Activated T-helper 17 cell treated with anti-CD3 and anti-CD28 coated beads, Interleukin-2, amount 50 U/mL, for 72 hours (primary cell): ENCODE measurements around the gene PISD. TPM values are rescaled to one million over a fixed set of nuclear protein-coding genes. Genes with fewer than 3 reads are reported as not detected.
"Not testable (repeated sequence)": the region's sequence is repeated elsewhere in the genome, so short reads cannot be mapped to it uniquely, and the experiment has no call there.

Experiments
- ATAC-seq: fragments of 150-1000 bp; cut with Tn5 transposase; replicated peaks from 2 replicates; pipeline ENCODE4 v1.10.0; 2021; ENCODE audit warnings: mild to moderate bottlenecking, moderate library complexity
- H3K27ac Mint-ChIP-seq: one replicate; pipeline ENCODE4 v1.8.0; 2022; ENCODE audit warnings: mixed read lengths
- H3K27me3 Mint-ChIP-seq: one replicate; pipeline ENCODE4 v1.8.0; 2022; ENCODE audit warnings: mixed read lengths
- H3K36me3 Mint-ChIP-seq: one replicate; pipeline ENCODE4 v1.8.0; 2022; ENCODE audit warnings: low read depth, mild to moderate bottlenecking, mixed read lengths
- H3K4me1 Mint-ChIP-seq: one replicate; pipeline ENCODE4 v1.8.0; 2022; ENCODE audit warnings: mixed read lengths
- H3K4me3 Mint-ChIP-seq: one replicate; pipeline ENCODE4 v1.8.0; 2022; ENCODE audit warnings: mild to moderate bottlenecking, mixed read lengths
- H3K9me3 Mint-ChIP-seq: one replicate; pipeline ENCODE4 v1.8.0; 2022; ENCODE audit warnings: mixed read lengths
- total RNA-seq, 2 donors: library from RNA; stranded (reverse); gene quantifications; one replicate each; pipeline ENCODE4 v1.2.3, GENCODE V29; 2022

The PISD gene
- total RNA-seq, 2 donors from 2014 or later: 41.1 to 44.1 TPM

DNA sequence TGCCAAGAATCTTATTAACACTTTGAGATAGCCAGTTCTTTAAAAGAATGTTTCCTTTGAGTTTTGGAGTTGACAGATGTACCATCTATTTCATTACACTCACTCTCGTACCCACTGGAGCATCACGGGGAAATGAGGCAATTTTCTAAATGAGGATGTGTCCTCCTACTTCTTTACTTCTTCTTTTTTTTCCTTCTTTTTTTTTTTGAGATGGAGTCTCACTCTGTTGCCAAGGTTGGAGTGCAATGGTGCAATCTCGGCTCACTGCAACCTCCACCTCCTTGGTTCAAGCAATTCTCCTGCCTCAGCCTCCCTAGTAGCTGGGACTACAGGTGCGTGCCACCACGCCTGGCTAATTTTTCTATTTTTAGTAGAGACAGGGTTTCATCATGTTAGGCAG lies 12.2 kb upstream of the PISD start:
- H3K9me3 Mint-ChIP-seq, H3K27ac Mint-ChIP-seq: not testable (repeated sequence)

DNA sequence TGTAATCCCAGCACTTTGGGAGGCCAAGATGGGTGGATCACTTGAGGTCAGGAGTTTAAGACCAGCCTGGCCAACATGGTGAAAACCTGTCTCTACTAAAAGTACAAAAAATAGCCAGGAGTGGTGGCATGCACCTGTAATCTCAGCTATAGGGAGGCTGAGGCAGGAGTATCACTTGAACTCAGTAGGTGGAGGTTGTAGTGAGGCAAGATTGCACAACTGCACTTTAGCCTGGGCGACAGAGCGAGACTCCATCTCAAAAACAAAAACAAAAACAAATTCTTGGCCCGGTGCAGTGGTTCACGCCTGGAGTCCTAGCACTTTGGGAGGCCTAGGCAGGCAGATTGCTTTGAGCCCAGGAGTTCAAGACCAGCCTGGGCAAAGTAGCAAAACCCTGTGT lies 6.8 kb upstream of the PISD start:
- H3K9me3 Mint-ChIP-seq, H3K27me3 Mint-ChIP-seq, H3K4me1 Mint-ChIP-seq, H3K27ac Mint-ChIP-seq, H3K36me3 Mint-ChIP-seq, H3K4me3 Mint-ChIP-seq, ATAC-seq: not testable (repeated sequence)

More for the DNA sequence above, 12.2 kb upstream of the PISD start:
- ATAC-seq, H3K4me3 Mint-ChIP-seq, H3K27me3 Mint-ChIP-seq, H3K36me3 Mint-ChIP-seq: not testable (repeated sequence)
- peaks cover 13% of the 10 kb centered on the region for H3K4me1 Mint-ChIP-seq

DNA sequence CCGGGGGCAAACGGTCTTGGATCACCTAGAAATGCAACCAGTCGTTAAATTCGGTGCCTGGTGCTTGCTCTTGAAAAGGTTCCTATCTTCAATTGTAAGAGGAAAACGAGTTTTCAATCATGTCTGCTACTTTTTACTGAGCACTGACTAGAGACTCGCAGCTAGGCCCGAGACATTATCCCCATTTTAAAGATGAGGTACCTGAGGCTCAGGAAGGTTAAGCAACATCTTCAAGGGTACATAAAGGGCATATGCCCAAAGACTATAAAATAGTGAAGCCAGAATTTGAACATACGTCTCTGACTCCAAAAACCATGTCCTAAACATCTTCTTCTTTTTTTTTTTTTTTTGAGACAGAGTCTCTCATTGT lies 638 bp upstream of the PISD start:
- peak overlapping the region; percentile 98 for H3K4me3 Mint-ChIP-seq
- peaks cover 27% of the 10 kb centered on the region for H3K4me1 Mint-ChIP-seq
- H3K36me3 Mint-ChIP-seq: peaks cover 26% of the 10 kb centered on the region
- H3K9me3 Mint-ChIP-seq: no peaks in the 10 kb centered on the region
- no peak for ATAC-seq
- H3K27ac Mint-ChIP-seq: peak overlapping the region; percentile 99
- H3K27me3 Mint-ChIP-seq: no peaks in the 10 kb centered on the region

DNA sequence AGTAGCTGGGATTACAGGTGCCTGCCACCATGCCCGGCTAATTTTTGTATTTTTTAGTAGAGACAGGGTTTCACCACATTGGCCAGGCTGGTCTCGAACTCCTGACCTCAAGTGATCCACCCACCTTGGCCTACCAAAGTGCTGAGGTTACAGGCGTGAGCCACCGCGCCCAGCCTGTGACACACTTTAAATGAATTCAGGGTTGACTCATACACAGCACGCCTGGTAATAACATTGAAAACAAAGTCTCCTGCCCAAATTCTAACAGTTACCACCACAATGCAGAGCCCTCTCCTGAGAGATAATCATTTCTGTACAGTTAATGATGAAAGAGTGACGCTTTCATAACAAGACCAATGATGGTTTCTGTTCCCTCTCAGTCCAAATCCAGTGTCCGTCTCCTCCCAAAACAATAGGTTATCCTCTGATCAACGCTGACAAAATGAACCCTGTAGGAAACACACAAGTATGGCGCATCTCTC lies 1.1 kb downstream of the PISD start:
- not testable (repeated sequence) for H3K27me3 Mint-ChIP-seq, H3K9me3 Mint-ChIP-seq
- Mint-ChIP-seq H3K4me3 (peak overlapping the region; percentile 98), H3K36me3 (peaks cover 31% of the 10 kb centered on the region), H3K27ac (peak overlapping the region; percentile 99), H3K4me1 (peaks cover 32% of the 10 kb centered on the region)
- peak; percentile 58 for ATAC-seq

DNA sequence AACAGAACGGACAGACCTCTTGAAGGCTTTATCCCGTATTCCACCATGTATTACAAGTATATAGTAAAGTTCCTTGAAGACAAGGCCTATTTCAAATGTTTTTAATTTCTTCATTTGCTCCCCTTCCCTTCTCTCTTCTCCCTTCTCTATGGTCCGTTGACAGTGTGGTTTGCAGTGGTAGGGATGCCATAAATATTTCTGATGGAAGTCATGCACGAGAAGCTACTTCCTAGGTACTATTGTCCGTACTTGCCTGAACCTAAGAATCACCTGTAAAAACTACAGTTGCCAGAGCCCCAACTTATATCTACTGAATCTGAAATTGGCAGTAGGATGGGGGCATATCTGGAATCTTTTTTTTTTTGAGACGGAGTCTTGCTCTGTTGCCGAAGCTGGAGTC lies 2.8 kb downstream of the PISD start:
- peaks cover 29% of the 10 kb centered on the region for H3K4me1 Mint-ChIP-seq
- H3K9me3 Mint-ChIP-seq: no peaks in the 10 kb centered on the region
- no peaks in the 10 kb centered on the region for H3K27me3 Mint-ChIP-seq
- H3K27ac Mint-ChIP-seq: no peak overlapping the region
- H3K4me3 Mint-ChIP-seq: peak overlapping the region; percentile 98
- peaks cover 33% of the 10 kb centered on the region for H3K36me3 Mint-ChIP-seq
- no peak for ATAC-seq

DNA sequence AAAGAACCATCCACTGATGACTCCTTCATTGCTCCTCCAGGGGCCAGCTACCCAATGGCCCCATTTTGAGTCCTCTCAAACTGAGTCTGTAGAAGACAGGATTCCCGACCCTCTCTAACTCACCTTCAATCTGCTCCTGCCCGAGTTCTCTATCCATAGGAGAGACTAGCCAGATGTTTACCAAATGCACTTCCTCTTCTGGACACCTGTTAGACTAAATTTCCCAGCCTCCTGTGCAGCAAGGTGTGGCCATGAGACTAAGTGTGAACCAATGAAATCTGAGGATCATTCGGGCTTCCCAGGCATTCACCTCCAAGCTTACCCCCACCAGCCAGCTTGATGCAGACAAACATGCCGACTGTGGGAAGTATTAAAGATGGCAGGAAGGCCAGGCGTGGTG lies 7.6 kb downstream of the PISD start:
- ATAC-seq: no peak

DNA sequence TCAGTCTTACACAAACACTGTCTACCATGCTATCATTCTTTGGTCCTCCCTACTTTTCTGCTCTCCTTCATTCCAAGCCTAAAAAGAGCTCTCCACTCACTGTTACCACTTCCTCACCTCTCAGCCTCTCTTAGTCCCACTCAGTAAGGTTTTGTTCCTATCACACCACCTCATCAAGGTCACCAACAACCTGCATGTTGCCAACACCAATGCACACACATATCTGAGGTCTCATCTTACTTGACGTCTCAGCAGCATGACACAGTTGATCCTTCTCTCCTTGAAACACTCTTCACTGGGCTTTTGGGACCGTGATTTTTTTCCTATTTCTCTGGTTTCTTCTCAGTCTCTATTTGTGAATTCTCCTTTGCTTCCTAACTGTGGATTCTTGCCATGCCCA lies 8.1 kb downstream of the PISD start:
- Mint-ChIP-seq H3K4me1 (peaks cover 14% of the 10 kb centered on the region), H3K9me3 (no peaks in the 10 kb centered on the region), H3K27ac (peak overlapping the region; percentile 28)

More for the DNA sequence above, 7.6 kb downstream of the PISD start:
- Mint-ChIP-seq H3K4me3 (no peak overlapping the region), H3K9me3 (no peaks in the 10 kb centered on the region), H3K36me3 (peaks cover 30% of the 10 kb centered on the region), H3K27ac (peak overlapping the region; percentile 28), H3K4me1 (peaks cover 18% of the 10 kb centered on the region), H3K27me3 (no peaks in the 10 kb centered on the region)

DNA sequence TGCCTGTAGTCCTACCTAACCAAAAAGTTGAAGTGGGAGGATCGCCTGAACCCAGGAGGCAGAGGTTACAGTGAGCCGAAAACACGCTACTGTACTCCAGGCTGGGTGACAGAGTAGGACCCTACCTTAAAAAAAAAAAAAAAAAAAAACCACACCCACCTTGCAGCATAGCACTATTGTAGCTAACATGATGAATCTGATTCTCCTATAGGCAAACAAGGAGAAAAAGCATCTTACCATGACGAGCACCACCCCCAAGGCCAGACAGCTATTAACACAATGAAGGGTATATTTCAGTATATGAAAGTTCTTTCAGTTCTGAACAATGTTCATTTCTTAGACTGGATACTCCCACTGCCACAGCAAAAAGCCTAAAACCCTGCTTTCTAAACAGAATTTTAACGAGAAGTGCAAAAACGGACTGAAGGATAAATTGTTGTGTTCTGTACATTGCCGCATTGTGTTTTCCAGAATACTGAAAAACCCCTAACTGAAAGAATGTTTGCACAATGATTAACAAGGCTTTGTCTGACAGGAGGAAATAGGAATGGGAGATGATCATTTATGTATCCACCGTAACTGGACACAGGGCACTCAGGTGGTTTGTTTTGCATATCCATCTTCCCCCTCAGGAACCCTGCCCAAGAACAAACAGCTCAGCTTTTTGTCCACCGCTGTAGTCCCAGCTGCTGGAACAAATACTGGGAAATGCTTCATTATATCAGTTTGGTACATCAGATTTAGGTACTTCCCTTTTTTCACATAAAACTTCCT lies 8.9 kb downstream of the PISD start:
- Mint-ChIP-seq H3K4me3 (no peak overlapping the region), H3K27ac (no peak overlapping the region), H3K27me3 (no peaks in the 10 kb centered on the region), H3K4me1 (peaks cover 13% of the 10 kb centered on the region), H3K36me3 (peaks cover 37% of the 10 kb centered on the region), H3K9me3 (no peaks in the 10 kb centered on the region)
- ATAC-seq: no peak

More for the DNA sequence above, 8.1 kb downstream of the PISD start:
- Mint-ChIP-seq H3K27me3 (no peaks in the 10 kb centered on the region), H3K4me3 (no peak overlapping the region), H3K36me3 (peaks cover 30% of the 10 kb centered on the region)
- ATAC-seq: no peak

DNA sequence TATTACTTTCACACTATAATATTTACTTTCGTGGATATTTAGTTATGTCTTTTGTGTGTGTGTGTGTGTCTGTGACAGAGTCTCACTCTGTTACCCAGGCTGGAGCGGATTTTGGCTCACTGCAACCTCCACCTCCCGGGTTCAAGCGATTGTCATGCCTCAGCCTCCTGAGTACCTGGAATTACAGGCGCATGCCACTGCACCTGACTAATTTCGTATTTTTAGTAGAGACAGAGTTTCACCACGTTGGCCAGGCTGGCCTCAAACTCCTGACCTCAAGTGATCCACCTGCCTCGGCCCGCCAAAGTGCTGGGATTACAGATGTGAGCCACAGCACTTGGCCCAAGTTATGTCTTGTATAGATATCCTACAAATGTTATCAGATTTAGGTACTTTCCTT lies 9.9 kb downstream of the PISD start:
- ATAC-seq: peak; percentile 51
- H3K27me3 Mint-ChIP-seq: no peaks in the 10 kb centered on the region
- peaks cover 18% of the 10 kb centered on the region for H3K4me1 Mint-ChIP-seq
- no peaks in the 10 kb centered on the region for H3K9me3 Mint-ChIP-seq
- no peak overlapping the region for H3K27ac Mint-ChIP-seq
- H3K4me3 Mint-ChIP-seq: peak overlapping the region; percentile 52
- H3K36me3 Mint-ChIP-seq: peaks cover 47% of the 10 kb centered on the region

DNA sequence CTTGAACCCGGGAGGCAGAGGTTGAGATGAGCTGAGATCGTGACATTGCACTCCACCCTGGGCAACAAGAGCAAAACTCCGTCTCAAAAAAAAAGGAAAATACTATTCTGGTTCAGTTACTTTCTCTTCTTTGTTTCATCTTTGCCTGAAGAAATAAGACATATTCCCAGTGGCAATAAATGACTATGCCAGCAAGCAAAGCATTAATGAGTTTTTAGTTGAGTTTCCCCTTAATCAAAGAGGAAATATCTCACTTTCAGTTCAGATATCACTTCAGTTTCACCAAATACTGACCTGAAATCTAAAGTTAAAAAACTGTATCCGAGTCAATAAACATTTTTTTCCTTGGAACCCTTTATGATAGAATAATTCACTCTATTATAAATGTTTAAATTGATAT lies 10.4 kb downstream of the PISD start:
- Mint-ChIP-seq H3K4me1 (peaks cover 20% of the 10 kb centered on the region), H3K27ac (peak overlapping the region; percentile 54), H3K27me3 (no peaks in the 10 kb centered on the region), H3K9me3 (no peaks in the 10 kb centered on the region), H3K4me3 (peak overlapping the region; percentile 52), H3K36me3 (peaks cover 49% of the 10 kb centered on the region)
- ATAC-seq: peak; percentile 54

DNA sequence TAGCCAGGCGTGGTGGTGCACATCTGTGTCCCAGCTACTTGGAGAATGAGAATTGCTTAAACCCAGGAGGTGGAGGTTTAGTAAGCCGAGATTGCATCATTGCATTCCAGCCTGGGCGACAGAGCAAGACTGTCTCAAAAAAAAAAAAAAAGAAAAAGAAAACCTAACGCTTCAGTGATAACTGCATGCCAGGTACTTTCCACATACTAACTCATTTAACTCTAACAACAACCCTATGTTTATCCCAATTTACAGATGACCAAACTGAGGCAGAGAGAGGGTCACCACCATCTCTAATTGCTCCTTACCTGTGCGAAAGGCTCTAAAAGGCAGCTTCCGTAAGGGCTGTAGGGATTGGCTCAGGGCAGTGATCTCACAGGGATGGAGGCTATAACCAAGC lies 11.6 kb downstream of the PISD start:
- Mint-ChIP-seq H3K36me3 (peaks cover 56% of the 10 kb centered on the region), H3K9me3 (no peaks in the 10 kb centered on the region), H3K27me3 (no peaks in the 10 kb centered on the region), H3K4me1 (peaks cover 25% of the 10 kb centered on the region), H3K27ac (no peak overlapping the region), H3K4me3 (no peak overlapping the region)
- ATAC-seq: no peak

DNA sequence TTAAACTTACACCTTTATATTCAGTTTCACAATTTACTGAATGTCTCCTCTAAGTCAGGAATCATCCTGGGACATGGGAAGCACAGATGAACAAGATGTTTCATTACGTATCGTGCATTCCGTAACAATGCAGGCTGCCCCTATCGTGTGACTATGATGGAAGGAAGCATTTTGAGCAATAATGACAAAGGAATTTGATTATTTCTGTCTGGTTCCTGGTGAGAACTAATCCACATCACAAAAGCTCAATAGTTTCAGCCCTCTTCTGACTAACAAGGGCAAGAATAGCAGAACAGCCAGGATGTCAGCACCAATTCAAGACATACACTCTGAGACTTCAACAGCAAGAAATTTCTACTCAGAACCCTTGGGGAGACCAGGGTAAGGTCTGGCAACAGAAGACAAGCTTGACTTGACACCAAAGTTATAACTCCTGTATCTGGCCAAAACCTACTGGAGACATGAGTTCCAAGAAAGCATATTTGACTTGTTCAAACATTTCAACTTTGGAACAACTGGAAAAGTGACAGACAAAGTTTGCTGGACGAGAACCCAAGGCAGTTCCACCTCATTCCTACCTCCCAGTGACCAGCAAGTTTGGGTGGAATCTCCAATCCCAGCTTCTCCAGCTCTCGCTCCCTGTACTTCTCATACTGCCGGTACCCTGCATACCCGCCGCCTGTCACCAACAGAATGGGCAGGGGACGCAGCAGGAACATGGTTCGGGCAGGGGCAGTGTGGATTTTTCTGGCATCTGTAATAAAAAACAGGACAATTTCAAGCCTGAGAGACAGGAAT lies 14.3 kb downstream of the PISD start:
- H3K27me3 Mint-ChIP-seq: no peaks in the 10 kb centered on the region
- H3K4me3 Mint-ChIP-seq: peak overlapping the region; percentile 60
- no peaks in the 10 kb centered on the region for H3K9me3 Mint-ChIP-seq
- ATAC-seq: no peak
- peak overlapping the region; percentile 89 for H3K27ac Mint-ChIP-seq
- H3K36me3 Mint-ChIP-seq: peaks cover 71% of the 10 kb centered on the region
- peaks cover 17% of the 10 kb centered on the region for H3K4me1 Mint-ChIP-seq

DNA sequence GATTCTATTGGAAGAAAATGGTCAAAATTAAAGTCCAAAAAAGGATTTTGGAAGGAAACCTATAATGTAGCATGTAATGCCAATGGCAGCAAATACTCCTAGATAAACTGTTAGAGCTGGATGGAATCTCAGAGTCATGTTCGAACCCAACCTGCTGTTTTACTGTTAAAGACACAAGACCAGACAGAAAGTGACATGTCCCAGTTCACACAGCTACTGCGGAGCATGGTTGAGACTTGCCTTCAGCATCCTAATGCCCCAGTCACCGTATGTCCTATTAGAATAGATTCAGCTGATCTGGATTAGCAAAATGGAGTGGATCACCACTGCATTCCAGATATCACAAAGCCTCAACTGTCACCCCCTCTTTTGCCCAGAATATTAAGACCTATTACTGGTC lies 14.9 kb downstream of the PISD start:
- Mint-ChIP-seq H3K27me3 (no peaks in the 10 kb centered on the region), H3K9me3 (no peaks in the 10 kb centered on the region), H3K27ac (peak overlapping the region; percentile 89), H3K36me3 (peaks cover 75% of the 10 kb centered on the region), H3K4me3 (peak overlapping the region; percentile 60), H3K4me1 (peaks cover 17% of the 10 kb centered on the region)
- ATAC-seq: no peak

DNA sequence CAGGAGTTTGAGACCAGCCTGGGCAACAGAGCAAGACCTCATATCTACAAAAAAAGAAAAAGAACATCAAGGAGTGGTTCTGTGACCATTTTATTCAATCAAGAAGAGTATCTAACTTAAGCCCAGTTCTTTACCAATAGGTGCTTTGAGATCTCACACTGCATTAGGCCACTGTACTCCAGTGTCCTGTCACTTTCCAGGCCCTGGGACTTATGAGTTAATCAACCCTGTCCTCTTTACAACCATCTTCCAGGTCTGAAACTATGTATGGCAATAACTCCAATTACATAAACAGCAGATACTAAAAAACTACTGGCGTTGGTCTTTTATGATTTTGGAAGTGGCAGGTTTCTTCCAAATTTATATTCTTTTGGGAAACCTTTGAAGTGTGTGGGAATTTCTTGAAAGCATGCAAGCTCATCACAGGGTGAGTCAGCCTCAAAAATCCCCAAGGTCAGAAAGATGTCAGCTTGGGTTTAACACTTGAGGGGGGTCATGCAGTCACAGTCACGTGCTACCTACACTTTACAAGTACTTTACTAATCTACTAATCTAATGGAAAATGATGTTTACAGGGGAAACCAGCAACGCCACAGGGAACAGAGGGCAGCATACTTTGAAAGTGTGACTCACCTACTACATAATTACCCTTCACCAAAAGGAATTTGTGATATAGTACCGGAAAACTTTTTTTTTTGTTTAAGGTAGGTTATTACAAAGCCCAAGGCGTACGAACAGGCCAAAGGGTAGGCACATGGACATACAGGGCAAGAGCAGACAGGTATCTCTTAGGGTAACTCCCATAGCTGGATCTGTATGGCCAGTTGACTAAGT lies 15.6 kb downstream of the PISD start:
- peak; percentile 93 for ATAC-seq
- H3K27me3 Mint-ChIP-seq: no peaks in the 10 kb centered on the region
- peaks cover 78% of the 10 kb centered on the region for H3K36me3 Mint-ChIP-seq
- H3K4me3 Mint-ChIP-seq: peak overlapping the region; percentile 60
- peak overlapping the region; percentile 89 for H3K27ac Mint-ChIP-seq
- peaks cover 17% of the 10 kb centered on the region for H3K4me1 Mint-ChIP-seq
- no peaks in the 10 kb centered on the region for H3K9me3 Mint-ChIP-seq
